Osteoblast (primary cell): ENCODE data around the gene SCGB2A2. TPM values are rescaled to one million over a fixed set of nuclear protein-coding genes. Genes with fewer than 3 reads are reported as not detected.
A peak's percentile ranks its signal among the peaks of the same experiment; 100 is the strongest.

Source experiments
- DNase-seq: peaks from one replicate; pipeline ENCODE4 v3.0.0; 2011; ENCODE audit warnings: low spot score, mixed read lengths; ENCODE audit not compliant: insufficient read length; ENCODE audit errors: missing footprints
- H2AFZ ChIP-seq: 2 replicates; pipeline ENCODE4 v1.6.0; 2011; ENCODE audit warnings: mild to moderate bottlenecking, low read length
- H3K27ac ChIP-seq: 2 replicates; pipeline ENCODE4 v1.5.1; 2011; ENCODE audit warnings: mild to moderate bottlenecking, low read depth, low read length, moderate library complexity
- H3K27me3 ChIP-seq: 2 replicates; pipeline ENCODE4 v1.6.0; 2012; ENCODE audit warnings: mild to moderate bottlenecking, control low read depth, inconsistent platforms, low read length, moderate library complexity; ENCODE audit not compliant: insufficient read depth
- H3K36me3 ChIP-seq: 2 replicates; pipeline ENCODE4 v1.5.1; 2011; ENCODE audit warnings: mild to moderate bottlenecking, low read length, control low read depth, moderate library complexity; ENCODE audit not compliant: insufficient read depth
- H3K4me1 ChIP-seq: 2 replicates; pipeline ENCODE4 v1.5.1; 2011; ENCODE audit warnings: mild to moderate bottlenecking, low read length, control low read depth, moderate library complexity; ENCODE audit not compliant: insufficient read depth
- H3K4me2 ChIP-seq: 2 replicates; pipeline ENCODE4 v1.6.0; 2011; ENCODE audit warnings: mild to moderate bottlenecking, low read length; ENCODE audit not compliant: insufficient read depth
- H3K4me3 ChIP-seq: fragments of 200-600 bp; sonication (generic); 3 replicates; pipeline ENCODE4 v1.5.1; 2012; ENCODE audit warnings: mild to moderate bottlenecking, low read length, inconsistent platforms; ENCODE audit not compliant: insufficient read depth
- H3K79me2 ChIP-seq: 2 replicates; pipeline ENCODE4 v1.6.0; 2012; ENCODE audit warnings: mild to moderate bottlenecking, low read length, control low read depth, inconsistent platforms; ENCODE audit not compliant: insufficient read depth
- H3K9me3 ChIP-seq: 2 replicates; pipeline ENCODE4 v1.5.1; 2011; ENCODE audit warnings: low read depth, low read length, control low read depth
- H4K20me1 ChIP-seq: 2 replicates; pipeline ENCODE4 v1.6.0; 2012; ENCODE audit warnings: mild to moderate bottlenecking, low read length, control low read depth; ENCODE audit not compliant: insufficient read depth
- total RNA-seq: library from RNA; depleted of rRNA; stranded (reverse); fragments of >200 nt; gene quantifications from 2 replicates; pipeline ENCODE4 v1.2.3, GENCODE V29; 2012
- TF ChIP-seq, protein P1 (sequence below): IDR thresholded peaks from 2 replicates; pipeline ENCODE4 v1.5.1; 2011; ENCODE audit warnings: mild to moderate bottlenecking, low read depth, low read length, moderate library complexity; ENCODE audit errors: extremely low read depth

Gene SCGB2A2
- total RNA-seq, 1 donor: not detected

DNA sequence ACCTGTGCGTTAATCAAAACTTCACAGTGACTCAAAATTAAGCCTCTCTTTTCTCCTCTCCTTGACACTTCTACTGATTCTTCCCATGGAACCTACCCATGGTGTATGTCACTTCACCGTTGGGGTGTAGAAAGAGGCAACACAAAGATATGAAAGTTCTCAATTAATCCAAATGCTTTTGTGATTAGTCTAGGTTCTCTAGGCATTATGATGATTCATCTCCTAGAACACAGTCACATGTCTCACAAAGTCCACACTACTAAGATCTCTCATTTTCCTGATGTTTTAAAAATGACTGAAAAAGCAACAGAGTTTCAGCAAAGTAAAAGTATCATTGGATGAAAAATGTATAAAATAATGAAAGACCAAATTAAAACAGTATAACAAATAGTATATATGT lies 13.7 kb upstream of the SCGB2A2 start:
- TF ChIP-seq, protein P1, sequence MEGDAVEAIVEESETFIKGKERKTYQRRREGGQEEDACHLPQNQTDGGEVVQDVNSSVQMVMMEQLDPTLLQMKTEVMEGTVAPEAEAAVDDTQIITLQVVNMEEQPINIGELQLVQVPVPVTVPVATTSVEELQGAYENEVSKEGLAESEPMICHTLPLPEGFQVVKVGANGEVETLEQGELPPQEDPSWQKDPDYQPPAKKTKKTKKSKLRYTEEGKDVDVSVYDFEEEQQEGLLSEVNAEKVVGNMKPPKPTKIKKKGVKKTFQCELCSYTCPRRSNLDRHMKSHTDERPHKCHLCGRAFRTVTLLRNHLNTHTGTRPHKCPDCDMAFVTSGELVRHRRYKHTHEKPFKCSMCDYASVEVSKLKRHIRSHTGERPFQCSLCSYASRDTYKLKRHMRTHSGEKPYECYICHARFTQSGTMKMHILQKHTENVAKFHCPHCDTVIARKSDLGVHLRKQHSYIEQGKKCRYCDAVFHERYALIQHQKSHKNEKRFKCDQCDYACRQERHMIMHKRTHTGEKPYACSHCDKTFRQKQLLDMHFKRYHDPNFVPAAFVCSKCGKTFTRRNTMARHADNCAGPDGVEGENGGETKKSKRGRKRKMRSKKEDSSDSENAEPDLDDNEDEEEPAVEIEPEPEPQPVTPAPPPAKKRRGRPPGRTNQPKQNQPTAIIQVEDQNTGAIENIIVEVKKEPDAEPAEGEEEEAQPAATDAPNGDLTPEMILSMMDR: no peak

GRCh38 chr11:62260261-62260953 lies 9.6 kb upstream of the SCGB2A2 start:
- no peak for DNase-seq
- H3K27ac ChIP-seq: no peak overlapping the region
- TF ChIP-seq, protein P1: no peak
- H2AFZ ChIP-seq: no peak overlapping the region
- peaks cover 6% of the 10 kb centered on the region for H3K27me3 ChIP-seq
- peaks cover 3% of the 10 kb centered on the region for H3K4me1 ChIP-seq
- H3K9me3 ChIP-seq: no peaks in the 10 kb centered on the region
- H3K36me3 ChIP-seq: no peaks in the 10 kb centered on the region
- H3K4me2 ChIP-seq: no peak overlapping the region
- no peak overlapping the region for H3K4me3 ChIP-seq
- no peaks in the 10 kb centered on the region for H3K79me2 ChIP-seq
- no peaks in the 10 kb centered on the region for H4K20me1 ChIP-seq

More for the DNA sequence above, 13.7 kb upstream of the SCGB2A2 start:
- Histone ChIP-seq H3K79me2 (no peaks in the 10 kb centered on the region), H3K27me3 (peaks cover 5% of the 10 kb centered on the region), H3K9me3 (peaks cover 9% of the 10 kb centered on the region), H3K4me3 (no peak overlapping the region), H2AFZ (no peak overlapping the region), H4K20me1 (no peaks in the 10 kb centered on the region), H3K4me2 (no peak overlapping the region), H3K36me3 (no peaks in the 10 kb centered on the region), H3K27ac (no peak overlapping the region), H3K4me1 (no peaks in the 10 kb centered on the region)
- DNase-seq: no peak

GRCh38 chr11:62264004-62264403 lies 6.0 kb upstream of the SCGB2A2 start:
- Histone ChIP-seq H3K9me3 (no peaks in the 10 kb centered on the region), H3K36me3 (no peaks in the 10 kb centered on the region), H3K4me2 (no peak overlapping the region), H2AFZ (no peak overlapping the region), H3K4me1 (peaks cover 13% of the 10 kb centered on the region), H4K20me1 (no peaks in the 10 kb centered on the region), H3K79me2 (no peaks in the 10 kb centered on the region), H3K4me3 (no peak overlapping the region), H3K27me3 (peaks cover 3% of the 10 kb centered on the region), H3K27ac (no peak overlapping the region)
- no peak for DNase-seq
- TF ChIP-seq, protein P1: no peak

DNA sequence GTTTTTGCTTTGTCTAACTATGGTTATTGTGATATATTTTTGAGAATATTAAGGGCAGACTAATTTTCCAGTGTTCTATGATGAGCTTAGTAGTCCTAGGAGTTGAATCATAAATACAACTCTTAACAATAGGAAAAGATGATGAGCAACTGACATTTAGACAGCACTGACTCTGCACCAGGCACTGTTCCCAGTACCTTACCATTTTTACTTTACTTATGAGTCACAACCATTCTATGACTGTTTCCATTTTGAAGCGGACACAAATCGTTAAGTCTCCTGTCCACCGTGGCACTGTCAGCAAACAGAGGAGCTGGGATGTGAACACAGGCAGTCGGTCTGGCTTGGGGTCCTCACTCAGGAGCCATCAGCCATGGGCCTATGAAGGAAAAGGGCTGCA lies 3.4 kb upstream of the SCGB2A2 start:
- Histone ChIP-seq H4K20me1 (no peaks in the 10 kb centered on the region), H3K4me2 (peak overlapping the region; percentile 58), H3K4me3 (no peak overlapping the region), H3K36me3 (no peaks in the 10 kb centered on the region), H3K27me3 (peaks cover 5% of the 10 kb centered on the region), H3K27ac (no peak overlapping the region), H3K9me3 (no peaks in the 10 kb centered on the region), H2AFZ (peak overlapping the region; percentile 50), H3K79me2 (no peaks in the 10 kb centered on the region), H3K4me1 (peaks cover 13% of the 10 kb centered on the region)
- TF ChIP-seq, protein P1: no peak
- DNase-seq: no peak
